GM12891 (cell line): Measurements from ENCODE around the gene TRAM2.

Experiments
- PAX5 ChIP-seq: IDR thresholded peaks from 2 replicates; pipeline ENCODE4 v1.6.1; 2011; ENCODE audit warnings: low read length, moderate library complexity, mild to moderate bottlenecking; ENCODE audit not compliant: insufficient read depth, severe bottlenecking
- POLR2A ChIP-seq: IDR thresholded peaks from 2 replicates; pipeline ENCODE4 v1.6.1; 2011; ENCODE audit warnings: low read depth, low read length, control low read depth
- POLR2AphosphoS5 ChIP-seq: IDR thresholded peaks from 2 replicates; pipeline ENCODE4 v1.6.1; 2011; ENCODE audit warnings: low read depth, low read length, control low read depth
- POU2F2 ChIP-seq: IDR thresholded peaks from 2 replicates; pipeline ENCODE4 v1.6.1; 2011; ENCODE audit warnings: low read depth, mild to moderate bottlenecking, control low read depth, low read length, moderate library complexity
- SPI1 ChIP-seq: IDR thresholded peaks from 2 replicates; pipeline ENCODE4 v1.6.1; 2011; ENCODE audit warnings: low read depth, low read length, control low read depth
- TAF1 ChIP-seq: IDR thresholded peaks from 2 replicates; pipeline ENCODE4 v1.6.1; 2011; ENCODE audit warnings: low read depth, low read length, control low read depth

DNA sequence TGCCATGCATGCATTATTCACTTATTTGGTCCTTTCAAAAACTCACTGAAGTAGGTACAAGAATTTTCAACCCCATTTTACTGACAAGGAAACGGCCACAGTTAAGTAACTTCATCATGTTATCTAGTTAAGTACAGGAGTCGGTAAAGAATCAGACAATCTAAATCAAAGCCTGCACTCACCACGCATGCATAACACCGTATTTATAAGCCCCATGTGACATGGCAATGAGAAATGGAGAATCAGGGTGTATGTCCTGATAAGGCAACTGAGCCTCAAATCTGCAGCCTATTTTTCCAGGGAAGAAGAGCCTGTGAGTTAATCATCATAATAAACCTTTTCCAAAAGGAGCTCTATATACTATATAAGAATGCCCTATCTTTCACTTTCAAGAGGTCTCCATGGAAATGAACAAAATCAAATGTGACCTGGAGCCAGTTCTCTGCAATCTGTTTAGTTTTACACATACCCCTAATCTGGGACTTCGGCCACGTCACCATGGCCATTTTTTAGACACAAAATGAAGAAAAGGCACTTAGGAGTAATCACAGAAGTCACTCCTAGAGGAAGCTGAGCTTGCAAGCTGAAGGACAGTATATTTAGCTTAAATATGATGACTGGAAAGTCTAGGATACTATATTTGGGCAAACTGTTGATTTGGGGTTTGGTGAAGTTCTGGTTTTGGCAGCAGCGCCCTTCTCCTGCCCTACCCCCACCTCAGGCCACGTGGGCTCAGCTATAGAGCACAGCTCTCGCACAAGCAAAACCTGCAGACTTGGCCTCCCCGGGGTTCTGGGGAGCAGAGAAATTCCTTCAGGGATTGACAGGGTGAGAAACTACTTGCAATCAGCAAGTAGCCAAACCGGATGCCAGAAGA is 19.2 kb downstream of the TRAM2 start:
- no peak for TF ChIP-seq POLR2A
- no peak for TF ChIP-seq POLR2AphosphoS5
- TF ChIP-seq TAF1 = no peak
- TF ChIP-seq SPI1 = no peak
- no peak for TF ChIP-seq POU2F2
- no peak for TF ChIP-seq PAX5
